Effector memory CD4-positive, alpha-beta T cell (primary cell): ENCODE results near the gene FAM216A.

ENCODE experiments used
- DNase-seq, 3 donors: peaks; one replicate each; pipeline ENCODE4 v3.0.0-alpha.2; 2020
- H3K27ac ChIP-seq: 2 replicates; pipeline ENCODE4 v1.7.0; 2013; ENCODE audit warnings: mild to moderate bottlenecking, low read length, moderate library complexity; ENCODE audit not compliant: insufficient read depth, poor library complexity, severe bottlenecking
- H3K27me3 ChIP-seq: replicated peaks from 2 replicates; pipeline ENCODE4 v1.7.0; 2013; ENCODE audit warnings: mild to moderate bottlenecking, low read length; ENCODE audit not compliant: insufficient read depth, control insufficient read depth, poor library complexity, severe bottlenecking
- H3K36me3 ChIP-seq: 2 replicates; pipeline ENCODE4 v1.7.0; 2013; ENCODE audit warnings: mild to moderate bottlenecking, low read length, moderate library complexity; ENCODE audit not compliant: control insufficient read depth, insufficient read depth
- H3K4me1 ChIP-seq: 2 replicates; pipeline ENCODE4 v1.7.0; 2013; ENCODE audit warnings: low read length, mild to moderate bottlenecking; ENCODE audit not compliant: control insufficient read depth, insufficient read depth, poor library complexity, severe bottlenecking
- H3K4me3 ChIP-seq: 2 replicates; pipeline ENCODE4 v1.7.0; 2013; ENCODE audit warnings: low read length, low read depth, mild to moderate bottlenecking; ENCODE audit not compliant: insufficient read depth, poor library complexity, severe bottlenecking
- H3K9me3 ChIP-seq: 2 replicates; pipeline ENCODE4 v1.7.0; 2013; ENCODE audit warnings: mild to moderate bottlenecking, low read length, moderate library complexity; ENCODE audit not compliant: control insufficient read depth

FAM216A gene

GRCh38 chr12:110537605-110538409 is 69.2 kb downstream of the FAM216A start:
- DNase-seq: no peak
- H3K9me3 ChIP-seq: no peaks in the 10 kb centered on the region
- peaks cover 48% of the 10 kb centered on the region for H3K36me3 ChIP-seq
- H3K27me3 ChIP-seq: no peaks in the 10 kb centered on the region
- no peak overlapping the region for H3K4me3 ChIP-seq
- no peak overlapping the region for H3K27ac ChIP-seq
- H3K4me1 ChIP-seq: no peaks in the 10 kb centered on the region

DNA sequence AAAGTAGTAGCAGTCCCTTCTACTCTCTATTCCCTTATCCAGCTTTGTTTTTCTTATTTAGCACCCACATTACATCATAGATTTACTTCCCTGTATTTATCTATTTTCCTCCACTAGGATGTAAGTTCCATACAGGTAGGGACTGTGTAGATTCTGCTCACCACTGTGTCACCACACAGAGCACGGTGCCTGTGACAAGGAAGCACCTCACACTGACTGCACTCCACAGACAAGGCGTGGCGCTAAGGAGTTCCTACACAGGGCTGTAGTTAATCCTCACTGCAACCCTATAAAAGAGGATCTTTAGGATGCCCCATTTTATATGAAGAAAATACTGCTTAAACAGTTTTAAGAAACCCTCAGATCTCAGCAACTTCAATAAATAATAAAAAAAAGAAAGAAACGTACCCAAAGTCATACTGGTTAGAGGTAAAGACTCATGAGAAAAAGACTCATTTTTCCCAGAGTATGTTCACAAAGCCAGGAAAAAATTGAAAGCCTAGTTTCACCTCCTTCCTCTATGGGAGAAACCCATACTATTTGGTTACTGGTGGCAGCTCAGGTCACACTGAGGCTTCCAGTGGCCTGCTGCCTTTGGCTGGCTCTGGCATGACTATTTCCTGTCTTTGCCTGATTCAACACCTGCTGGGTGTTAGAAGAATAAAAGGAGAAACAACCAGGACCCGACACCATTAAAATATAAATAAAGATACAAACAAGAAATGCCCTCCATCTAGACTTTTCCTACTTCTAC is 70.4 kb downstream of the FAM216A start:
- H3K27ac ChIP-seq: no peak overlapping the region
- no peaks in the 10 kb centered on the region for H3K4me1 ChIP-seq
- DNase-seq: no peak
- H3K27me3 ChIP-seq: no peaks in the 10 kb centered on the region
- peaks cover 50% of the 10 kb centered on the region for H3K36me3 ChIP-seq
- no peak overlapping the region for H3K4me3 ChIP-seq
- H3K9me3 ChIP-seq: no peaks in the 10 kb centered on the region
